GM23248 (cell line): Measurements from ENCODE around the gene RPN1. TPM values are rescaled to one million over a fixed set of nuclear protein-coding genes. Genes with fewer than 3 reads are reported as not detected.
A peak's percentile ranks its signal among the peaks of the same experiment; 100 is the strongest.

Experiments used
- DNase-seq: peaks from one replicate; pipeline ENCODE4 v3.0.0-alpha.2; 2015
- H2AFZ ChIP-seq: fragments of 200-600 bp; sonication (generic); 2 replicates; pipeline ENCODE4 v1.6.1; 2016; ENCODE audit warnings: antibody characterized with exemption
- H3F3A ChIP-seq: fragments of 200-600 bp; sonication (generic); 2 replicates; pipeline ENCODE4 v1.6.1; 2016; ENCODE audit warnings: mild to moderate bottlenecking, antibody characterized with exemption, mixed run types; ENCODE audit not compliant: insufficient read depth
- H3K27ac ChIP-seq: fragments of 200-600 bp; sonication (generic); 2 replicates; pipeline ENCODE4 v1.5.1; 2016; ENCODE audit warnings: mild to moderate bottlenecking
- H3K27me3 ChIP-seq: fragments of 200-600 bp; sonication (generic); replicated peaks from 2 replicates; pipeline ENCODE4 v1.6.1; 2016; ENCODE audit warnings: mild to moderate bottlenecking; ENCODE audit not compliant: insufficient read depth
- H3K36me3 ChIP-seq: fragments of 200-600 bp; sonication (generic); 2 replicates; pipeline ENCODE4 v1.6.1; 2016; ENCODE audit warnings: low read depth, mild to moderate bottlenecking
- H3K4me1 ChIP-seq: fragments of 200-600 bp; sonication (generic); 2 replicates; pipeline ENCODE4 v1.6.1; 2016; ENCODE audit warnings: mild to moderate bottlenecking; ENCODE audit not compliant: insufficient read depth
- H3K4me2 ChIP-seq: fragments of 200-600 bp; sonication (generic); one replicate; pipeline ENCODE4 v1.6.1; 2016; ENCODE audit warnings: mild to moderate bottlenecking; ENCODE audit not compliant: unreplicated experiment
- H3K4me3 ChIP-seq: fragments of 200-600 bp; sonication (generic); 2 replicates; pipeline ENCODE4 v1.5.1; 2016; ENCODE audit warnings: mild to moderate bottlenecking
- H3K79me2 ChIP-seq: fragments of 200-600 bp; sonication (generic); 2 replicates; pipeline ENCODE4 v1.6.1; 2016; ENCODE audit warnings: mild to moderate bottlenecking; ENCODE audit not compliant: insufficient read depth
- H3K9ac ChIP-seq: fragments of 200-600 bp; sonication (generic); 2 replicates; pipeline ENCODE4 v1.6.1; 2016; ENCODE audit warnings: mild to moderate bottlenecking
- H3K9me2 ChIP-seq: fragments of 200-600 bp; sonication (generic); 2 replicates; pipeline ENCODE4 v1.6.1; 2016; ENCODE audit warnings: mixed run types, mild to moderate bottlenecking, moderate library complexity; ENCODE audit not compliant: insufficient read depth
- H3K9me3 ChIP-seq: fragments of 200-600 bp; sonication (generic); one replicate; pipeline ENCODE4 v1.6.1; 2017; ENCODE audit warnings: low read depth
- H4K20me1 ChIP-seq: fragments of 200-600 bp; sonication (generic); 2 replicates; pipeline ENCODE4 v1.6.0; 2016; ENCODE audit not compliant: insufficient read depth
- EZH2 ChIP-seq: fragments of 200-600 bp; sonication (generic); IDR thresholded peaks from 2 replicates; pipeline ENCODE4 v1.6.1; 2018; ENCODE audit warnings: antibody characterized with exemption, mild to moderate bottlenecking; ENCODE audit not compliant: insufficient read depth, poor library complexity, severe bottlenecking
- EZH2phosphoT487 ChIP-seq: fragments of 200-600 bp; sonication (generic); IDR thresholded peaks from 2 replicates; pipeline ENCODE4 v1.6.1; 2018; ENCODE audit warnings: antibody characterized with exemption, moderate library complexity, mild to moderate bottlenecking, low read depth; ENCODE audit not compliant: insufficient read depth
- whole genome bisulfite sequencing, 2 experiments: methylation state at CpG; one replicate each; pipeline ENCODE4 v1.1.6; 2015 to 2017; ENCODE audit warnings: low lambda C conversion rate in 2 of 2, low coverage in 1 of 2; ENCODE audit errors: missing lambda C conversion rate in 2 of 2; 5-methylcytosine and 5-hydroxymethylcytosine counted together
- in situ Hi-C: fragments of 300-500 bp; cut with MboI; formaldehyde crosslinking; loops from 2 replicates; pipeline ENCODE4 v1.15.0; 2020
- polyA plus RNA-seq: library from polyadenylated mRNA; unstranded; fragments of >200 nt; fragmentation: Nextera tagmentation; extraction: Ambion mirVana; gene quantifications from 2 replicates; pipeline ENCODE4 v1.2.1, GENCODE V29; 2016
- total RNA-seq: library from RNA; depleted of rRNA; stranded (reverse); fragments of >200 nt; shearing (Covaris generic); gene quantifications from 2 replicates; pipeline ENCODE4 v1.2.3, GENCODE V29; 2014

RPN1 gene
- total and polyA plus RNA-seq, 2 experiments from 2014 or later: 330 to 393 TPM

GRCh38 chr3:128620268-128620691, 30.3 kb downstream of the RPN1 start:
- 89 to 95% methylated on average over 9 of the region's 9 CpGs for WGBS, 2 experiments
- in situ Hi-C loops: no loop called here

GRCh38 chr3:128619146-128619890, 31.3 kb downstream of the RPN1 start:
- Histone ChIP-seq H3K9me3 (no peaks in the 10 kb centered on the region), H2AFZ (no peak overlapping the region), H3K4me1 (peaks cover 21% of the 10 kb centered on the region), H3K4me2 (peak overlapping the region; percentile 84), H3K27me3 (no peaks in the 10 kb centered on the region), H3K36me3 (peaks cover 19% of the 10 kb centered on the region), H3K79me2 (peaks cover 67% of the 10 kb centered on the region), H3K9ac (peak overlapping the region; percentile 89), H3K4me3 (peak overlapping the region; percentile 83), H3K27ac (peak overlapping the region; percentile 87), H3K9me2 (no peaks in the 10 kb centered on the region), H4K20me1 (no peaks in the 10 kb centered on the region), H3F3A (peaks cover 31% of the 10 kb centered on the region)
- in situ Hi-C loops: no loop called here
- TF ChIP-seq EZH2 (no peak), EZH2phosphoT487 (no peak)
- peak; percentile 94 for DNase-seq
- 48 to 55% methylated on average over 7 of the region's 7 CpGs for WGBS, 2 experiments

More at GRCh38 chr3:128620268-128620691, 30.3 kb downstream of the RPN1 start:
- Histone ChIP-seq H3K9ac (peak overlapping the region; percentile 89), H2AFZ (no peak overlapping the region), H3K4me1 (peaks cover 21% of the 10 kb centered on the region), H3K9me3 (no peaks in the 10 kb centered on the region), H3K79me2 (peaks cover 77% of the 10 kb centered on the region), H3K27me3 (no peaks in the 10 kb centered on the region), H4K20me1 (no peaks in the 10 kb centered on the region), H3K4me3 (no peak overlapping the region), H3K4me2 (peak overlapping the region; percentile 40), H3K27ac (peak overlapping the region; percentile 87), H3K36me3 (peaks cover 27% of the 10 kb centered on the region), H3K9me2 (no peaks in the 10 kb centered on the region), H3F3A (peaks cover 34% of the 10 kb centered on the region)
- TF ChIP-seq EZH2phosphoT487: no peak
- no peak for TF ChIP-seq EZH2
- DNase-seq: peak; percentile 22

GRCh38 chr3:128618398-128618726, 32.3 kb downstream of the RPN1 start:
- Histone ChIP-seq H3K4me2 (peak overlapping the region; percentile 84), H3K9me3 (no peaks in the 10 kb centered on the region), H4K20me1 (no peaks in the 10 kb centered on the region), H3K27ac (peak overlapping the region; percentile 87), H2AFZ (no peak overlapping the region), H3K36me3 (peaks cover 18% of the 10 kb centered on the region), H3K9me2 (no peaks in the 10 kb centered on the region), H3K4me1 (peaks cover 21% of the 10 kb centered on the region), H3F3A (peaks cover 31% of the 10 kb centered on the region), H3K79me2 (peaks cover 58% of the 10 kb centered on the region), H3K4me3 (peak overlapping the region; percentile 83), H3K9ac (peak overlapping the region; percentile 89), H3K27me3 (no peaks in the 10 kb centered on the region)
- TF ChIP-seq EZH2phosphoT487: no peak
- TF ChIP-seq EZH2: no peak
- WGBS, 2 experiments: 31 to 35% methylated on average over 5 of the region's 5 CpGs
- DNase-seq: peak; percentile 31
- in situ Hi-C loops: no loop called here

- TF ChIP-seq EZH2: no peak
- Histone ChIP-seq H3K9ac (peak overlapping the region; percentile 89), H4K20me1 (no peaks in the 10 kb centered on the region), H3K27me3 (no peaks in the 10 kb centered on the region), H3K4me3 (peak overlapping the region; percentile 83), H3K4me1 (peaks cover 21% of the 10 kb centered on the region), H3F3A (peaks cover 31% of the 10 kb centered on the region), H3K79me2 (peaks cover 52% of the 10 kb centered on the region), H3K27ac (peak overlapping the region; percentile 87), H2AFZ (peak overlapping the region; percentile 65; the same call in 1 of the 2 replicates), H3K36me3 (peaks cover 12% of the 10 kb centered on the region), H3K4me2 (peak overlapping the region; percentile 84), H3K9me2 (no peaks in the 10 kb centered on the region), H3K9me3 (no peaks in the 10 kb centered on the region)
- DNase-seq: peak; percentile 100
- in situ Hi-C loops: no loop called here
- WGBS, 2 experiments: 2% methylated on average over 61 of the region's 61 CpGs
Observed at GRCh38 chr3:128617557-128618397, 32.8 kb downstream of the RPN1 start.
